ENCODE results near the gene ANKS3.

- TF ChIP-seq REST (IDR thresholded peaks at IDR 0.05; ENCODE audit: unreplicated experiment) (no peak), CREB1 (CRISPR knock-in tag; IDR thresholded peaks at IDR 0.05; ENCODE audit: low read depth) (no peak), CTCF (conservative IDR thresholded peaks at IDR 0.05; ENCODE audit: low read depth in 2 of 2) (no peak), ETS1 (IDR thresholded peaks at IDR 0.05) (no peak), EZH2 (IDR thresholded peaks at IDR 0.05; ENCODE audit: low read depth, unreplicated experiment) (no peak), EZH2phosphoT487 (IDR thresholded peaks at IDR 0.05; ENCODE audit: unreplicated experiment) (no peak), POLR2AphosphoS5 (IDR thresholded peaks at IDR 0.05; ENCODE audit: low read depth) (no peak), STAT1 (IDR thresholded peaks at IDR 0.05; ENCODE audit: unreplicated experiment) (no peak), ZNF114 (CRISPR knock-in tag; IDR thresholded peaks at IDR 0.05) (no peak), JUNB (IDR thresholded peaks at IDR 0.05; ENCODE audit: unreplicated experiment) (no peak), ZNF462 (CRISPR knock-in tag; IDR thresholded peaks at IDR 0.05) (no peak), ZNF331 (CRISPR knock-in tag; IDR thresholded peaks at IDR 0.05; ENCODE audit: low read depth) (no peak)
Observed at GRCh38 chr16:4762205-4762604, 28.1 kb upstream of the ANKS3 start.
